AG04450 (cell line): ENCODE results near the gene COIL. TPM values are rescaled to one million over a fixed set of nuclear protein-coding genes. Genes with fewer than 3 reads are reported as not detected.

ENCODE experiments used
- CTCF ChIA-PET: fragments of 300-600, 350-600 bp; formaldehyde crosslinking; extraction: SDS; loops from one replicate; lab custom pipeline; 2022; ENCODE audit warnings: antibody characterized with exemption, inconsistent platforms; lab: Charles Lee
- POLR2A ChIA-PET: fragments of 350-600 bp; formaldehyde crosslinking; extraction: SDS; loops from one replicate; lab custom pipeline; 2021; ENCODE audit warnings: antibody characterized with exemption, inconsistent platforms; lab: Yijun Ruan, JAX
- DNase-seq: peaks from one replicate; pipeline ENCODE4 v3.0.0-alpha.2; 2011; ENCODE audit warnings: low read depth, low spot score
- H3K27ac ChIP-seq: one replicate; pipeline ENCODE4 v1.5.1; 2012; ENCODE audit warnings: low read depth, low read length, control low read depth
- H3K27me3 ChIP-seq: one replicate; pipeline ENCODE4 v1.6.0; 2012; ENCODE audit warnings: low read length; ENCODE audit not compliant: control insufficient read depth, insufficient read depth
- H3K4me3 ChIP-seq: 2 replicates; pipeline ENCODE4 v1.5.1; 2011; ENCODE audit warnings: mild to moderate bottlenecking, low read depth, low read length, control low read depth
- H3K9me3 ChIP-seq: 2 replicates; pipeline ENCODE4 v1.5.1; 2012; ENCODE audit warnings: low read length; ENCODE audit not compliant: control insufficient read depth, insufficient read depth
- CTCF ChIP-seq: IDR thresholded peaks from 2 replicates; pipeline ENCODE4 v1.5.1; 2011; ENCODE audit warnings: low read depth, low read length, control low read depth, inconsistent platforms
- polyA plus RNA-seq: library from polyadenylated mRNA; depleted of rRNA; stranded (reverse); fragments of >200 nt; gene quantifications from 2 replicates; pipeline ENCODE4 v1.2.3, GENCODE V29; 2011

Gene COIL
- polyA plus RNA-seq, 1 experiment, result 8.2 TPM

- POLR2A ChIA-PET, result no interaction called here
- CTCF ChIA-PET, result interaction anchor here (0.9 kb wide), 1 partner anchor 118 kb away, joined by 3 read pairs; no protein-coding TSS in a partner anchor
Observed at GRCh38 chr17:56937687-56938086, 23.2 kb downstream of the COIL start.

GRCh38 chr17:56936697-56937322 lies 24.0 kb downstream of the COIL start:
- Histone ChIP-seq H3K4me3 (no peak overlapping the region), H3K9me3 (no peaks in the 10 kb centered on the region; the same call in 1 of the 2 replicates), H3K27me3 (no peaks in the 10 kb centered on the region), H3K27ac (no peak overlapping the region)
- no peak for TF ChIP-seq CTCF
- DNase-seq, result no peak
- ChIA-PET CTCF (interaction anchor here (1.0 kb wide), 1 partner anchor 117 kb away, joined by 6 read pairs; no protein-coding TSS in a partner anchor), POLR2A (no interaction called here)

More at GRCh38 chr17:56937687-56938086, 23.2 kb downstream of the COIL start:
- Histone ChIP-seq H3K4me3 (no peak overlapping the region), H3K27ac (no peak overlapping the region), H3K27me3 (no peaks in the 10 kb centered on the region), H3K9me3 (no peaks in the 10 kb centered on the region)
- no peak for DNase-seq
- TF ChIP-seq CTCF, result no peak

GRCh38 chr17:56935461-56935860 lies 25.4 kb downstream of the COIL start:
- no peak for DNase-seq
- Histone ChIP-seq H3K4me3 (no peak overlapping the region), H3K27me3 (no peaks in the 10 kb centered on the region), H3K9me3 (no peaks in the 10 kb centered on the region; the same call in 1 of the 2 replicates), H3K27ac (no peak overlapping the region)
- no peak for TF ChIP-seq CTCF
- ChIA-PET CTCF (interaction anchor here (1.0 kb wide), 1 partner anchor 115 kb away, joined by 6 read pairs; no protein-coding TSS in a partner anchor), POLR2A (no interaction called here)

DNA sequence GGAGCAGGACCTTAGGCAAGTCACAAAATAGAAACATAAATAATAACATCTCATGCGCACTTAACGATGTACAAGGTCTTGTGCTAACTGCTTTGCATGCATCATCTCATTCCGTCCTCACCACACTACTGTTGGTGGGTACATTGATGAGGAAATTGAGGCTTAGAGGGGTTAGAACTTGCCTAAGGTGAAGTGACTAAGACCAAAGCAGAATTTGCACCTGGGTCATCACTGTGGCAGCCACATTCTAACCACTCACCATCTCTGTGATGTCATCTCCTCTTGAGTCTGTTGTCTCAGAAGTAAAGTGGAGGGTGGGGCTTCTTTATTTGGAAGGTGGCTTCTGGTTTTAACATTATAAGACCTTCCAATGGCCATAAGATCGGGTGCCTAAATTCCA lies 26.6 kb downstream of the COIL start:
- H3K27ac ChIP-seq, result no peak overlapping the region
- POLR2A ChIA-PET, result interaction anchor here (0.6 kb wide), 1 partner anchor 21 kb away, joined by 4 read pairs; the partner anchor contains the start of gene TRIM25
- no peaks in the 10 kb centered on the region; the same call in 1 of the 2 replicates for H3K9me3 ChIP-seq
- H3K27me3 ChIP-seq, result no peaks in the 10 kb centered on the region
- CTCF ChIA-PET, result interaction anchor here (1.6 kb wide), 1 partner anchor 114 kb away, joined by 4 read pairs; no protein-coding TSS in a partner anchor
- no peak overlapping the region for H3K4me3 ChIP-seq
- no peak for TF ChIP-seq CTCF
- no peak for DNase-seq

GRCh38 chr17:56933868-56934267 lies 27.0 kb downstream of the COIL start:
- DNase-seq, result no peak
- no peak overlapping the region for H3K4me3 ChIP-seq
- ChIA-PET CTCF (interaction anchor here (1.6 kb wide), 1 partner anchor 114 kb away, joined by 4 read pairs; no protein-coding TSS in a partner anchor), POLR2A (interaction anchor here (0.6 kb wide), 1 partner anchor 20 kb away, joined by 4 read pairs; the partner anchor contains the start of gene TRIM25)
- H3K27ac ChIP-seq, result no peak overlapping the region
- H3K9me3 ChIP-seq, result peaks cover 3% of the 10 kb centered on the region
- no peak for TF ChIP-seq CTCF
- no peaks in the 10 kb centered on the region for H3K27me3 ChIP-seq
